Astrocyte (in vitro differentiated cells and primary cell): Measurements from ENCODE around the gene PCED1B.
A peak's percentile ranks its signal among the peaks of the same experiment; 100 is the strongest.

Source experiments
- EZH2 ChIP-seq: IDR thresholded peaks from 2 replicates; pipeline ENCODE4 v1.6.1; 2012; ENCODE audit warnings: mild to moderate bottlenecking, low read length, inconsistent platforms; ENCODE audit not compliant: insufficient read depth
- TF ChIP-seq, protein P1 (sequence below): IDR thresholded peaks from 2 replicates; pipeline ENCODE4 v1.5.1; 2011; ENCODE audit warnings: low read depth, mild to moderate bottlenecking, inconsistent platforms, low read length, moderate library complexity; ENCODE audit not compliant: insufficient read depth

DNA sequence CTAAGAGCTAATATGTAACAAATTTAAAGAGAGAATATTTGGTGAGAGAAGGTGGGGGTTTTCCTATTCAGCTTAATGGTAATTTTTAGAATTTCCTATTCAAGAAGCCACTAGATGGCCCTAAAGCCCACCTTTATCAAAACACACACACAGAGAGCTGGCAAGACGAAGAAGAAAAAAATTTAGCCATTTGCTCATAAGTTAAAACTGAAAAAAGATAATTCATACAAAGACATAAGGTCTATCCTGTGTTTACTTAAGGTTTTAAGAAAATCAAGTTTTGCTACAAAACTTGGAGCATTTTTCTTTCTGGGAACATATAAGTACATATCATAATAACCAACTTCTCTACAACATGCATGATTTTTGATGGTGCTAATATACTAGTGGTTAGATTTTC lies 46.8 kb upstream of the PCED1B start:
- TF ChIP-seq, protein P1, sequence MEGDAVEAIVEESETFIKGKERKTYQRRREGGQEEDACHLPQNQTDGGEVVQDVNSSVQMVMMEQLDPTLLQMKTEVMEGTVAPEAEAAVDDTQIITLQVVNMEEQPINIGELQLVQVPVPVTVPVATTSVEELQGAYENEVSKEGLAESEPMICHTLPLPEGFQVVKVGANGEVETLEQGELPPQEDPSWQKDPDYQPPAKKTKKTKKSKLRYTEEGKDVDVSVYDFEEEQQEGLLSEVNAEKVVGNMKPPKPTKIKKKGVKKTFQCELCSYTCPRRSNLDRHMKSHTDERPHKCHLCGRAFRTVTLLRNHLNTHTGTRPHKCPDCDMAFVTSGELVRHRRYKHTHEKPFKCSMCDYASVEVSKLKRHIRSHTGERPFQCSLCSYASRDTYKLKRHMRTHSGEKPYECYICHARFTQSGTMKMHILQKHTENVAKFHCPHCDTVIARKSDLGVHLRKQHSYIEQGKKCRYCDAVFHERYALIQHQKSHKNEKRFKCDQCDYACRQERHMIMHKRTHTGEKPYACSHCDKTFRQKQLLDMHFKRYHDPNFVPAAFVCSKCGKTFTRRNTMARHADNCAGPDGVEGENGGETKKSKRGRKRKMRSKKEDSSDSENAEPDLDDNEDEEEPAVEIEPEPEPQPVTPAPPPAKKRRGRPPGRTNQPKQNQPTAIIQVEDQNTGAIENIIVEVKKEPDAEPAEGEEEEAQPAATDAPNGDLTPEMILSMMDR, result peak; percentile 51
- TF ChIP-seq EZH2, result no peak
